Endothelial cell of umbilical vein (primary cell): ENCODE measurements around the gene PTPRU. TPM values are rescaled to one million over a fixed set of nuclear protein-coding genes. Genes with fewer than 3 reads are reported as not detected.
A peak's percentile ranks its signal among the peaks of the same experiment; 100 is the strongest.

ENCODE experiments used
- BruUV-seq: library from RNA; stranded (reverse); fragments of 400-500 nt; replicated peaks from 2 replicates; lab custom pipeline; 2021; lab: Mats Ljungman, UMichigan
- CTCF ChIA-PET: fragments of 300-600, 350-600 bp; sonication (Branson Sonifier 250); formaldehyde crosslinking; loops from one replicate; lab custom pipeline; 2021; ENCODE audit warnings: antibody characterized with exemption, inconsistent platforms; lab: Charles Lee
- POLR2A ChIA-PET: fragments of 300-600, 350-600 bp; sonication (Branson Sonifier 250); formaldehyde crosslinking; loops from one replicate; lab custom pipeline; 2021; ENCODE audit warnings: antibody characterized with exemption, inconsistent platforms; lab: Charles Lee
- DNase-seq: peaks from one replicate; pipeline ENCODE4 v3.0.0-alpha.2; 2011; ENCODE audit warnings: low read depth, low spot score
- FAIRE-seq: peaks from 2 replicates; lab custom pipeline; 2011; peaks lifted over from hg19 to GRCh38; lab: Jason Lieb, UNC
- H2AFZ ChIP-seq: 2 replicates; pipeline ENCODE4 v1.6.0; 2012; ENCODE audit warnings: low read depth, low read length, control low read depth, inconsistent platforms
- H3K27ac ChIP-seq: 2 replicates; pipeline ENCODE4 v1.5.1; 2011; ENCODE audit warnings: low read depth, mild to moderate bottlenecking, control low read depth, low read length, moderate library complexity; ENCODE audit not compliant: insufficient read depth
- H3K27me3 ChIP-seq, 2 experiments: 2 replicates each; pipeline versions ENCODE4 v1.6.0 to v1.6.1; 2011; ENCODE audit warnings: low read length in 2 of 2, mixed read lengths in 1 of 2; ENCODE audit not compliant: control insufficient read depth in 2 of 2, insufficient read depth in 2 of 2
- H3K36me3 ChIP-seq, 2 experiments: 2 replicates in 1 of 2; 3 replicates in 1 of 2; pipeline ENCODE4 v1.5.1; 2011; ENCODE audit warnings: low read length in 2 of 2, mild to moderate bottlenecking in 1 of 2, moderate library complexity in 1 of 2; ENCODE audit not compliant: control insufficient read depth in 2 of 2, insufficient read depth in 2 of 2; ENCODE audit errors: extremely low read depth in 1 of 2
- H3K4me1 ChIP-seq: 3 replicates; pipeline ENCODE4 v1.5.1; 2011; ENCODE audit warnings: mild to moderate bottlenecking, low read length; ENCODE audit not compliant: control insufficient read depth, insufficient read depth; ENCODE audit errors: extremely low read depth
- H3K4me2 ChIP-seq: 2 replicates; pipeline ENCODE4 v1.6.1; 2011; ENCODE audit warnings: low read length, control low read depth, mixed read lengths; ENCODE audit not compliant: insufficient read depth
- H3K4me3 ChIP-seq, 3 experiments: fragments of 200-600 bp in 1 of 3; sonication (generic), shearing (Covaris generic) in 1 of 3; replicated peaks in 1 of 3; 2 replicates each; pipeline ENCODE4 v1.5.1; 2011 to 2016; ENCODE audit warnings: control low read depth in 3 of 3, low read length in 3 of 3, mild to moderate bottlenecking in 2 of 3, inconsistent platforms in 1 of 3, low read depth in 1 of 3, moderate library complexity in 1 of 3; ENCODE audit not compliant: insufficient read depth in 1 of 3
- H3K79me2 ChIP-seq: 2 replicates; pipeline ENCODE4 v1.6.0; 2012; ENCODE audit warnings: low read length, inconsistent platforms; ENCODE audit not compliant: control insufficient read depth, insufficient read depth
- H3K9ac ChIP-seq: replicated peaks from 2 replicates; pipeline ENCODE3; 2011; ENCODE audit warnings: low read length, control low read depth; ENCODE audit not compliant: insufficient read depth; ENCODE audit errors: extremely low read depth
- H3K9me1 ChIP-seq: replicated peaks from 3 replicates; pipeline ENCODE4 v1.6.0; 2011; ENCODE audit warnings: mild to moderate bottlenecking, low read length; ENCODE audit not compliant: control insufficient read depth, insufficient read depth; ENCODE audit errors: extremely low read depth
- H3K9me3 ChIP-seq: replicated peaks from 2 replicates; pipeline ENCODE4 v1.5.1; 2012; ENCODE audit warnings: low read length, inconsistent platforms; ENCODE audit not compliant: control insufficient read depth, insufficient read depth
- H4K20me1 ChIP-seq: replicated peaks from 2 replicates; pipeline ENCODE3; 2011; ENCODE audit warnings: mild to moderate bottlenecking, low read length; ENCODE audit not compliant: control insufficient read depth, insufficient read depth; ENCODE audit errors: extremely low read depth
- FOS ChIP-seq: IDR thresholded peaks from 2 replicates; pipeline ENCODE4 v1.6.1; 2011; ENCODE audit warnings: mild to moderate bottlenecking, low read length, moderate library complexity, borderline replicate concordance; ENCODE audit not compliant: insufficient read depth
- JUN ChIP-seq: IDR thresholded peaks from 2 replicates; pipeline ENCODE4 v1.6.1; 2011; ENCODE audit warnings: borderline replicate concordance, low read depth; ENCODE audit not compliant: insufficient read length, insufficient read depth
- MAX ChIP-seq: IDR thresholded peaks from 2 replicates; pipeline ENCODE4 v1.6.1; 2011; ENCODE audit not compliant: insufficient read depth, insufficient read length
- MYC ChIP-seq: IDR thresholded peaks from one replicate; pipeline ENCODE4 v1.6.1; 2011; ENCODE audit warnings: mild to moderate bottlenecking, low read depth, low read length
- POLR2A ChIP-seq: IDR thresholded peaks from 2 replicates; pipeline ENCODE4 v1.6.1; 2012; ENCODE audit warnings: low read depth, mild to moderate bottlenecking, control low read depth, low read length
- POLR2AphosphoS5 ChIP-seq: IDR thresholded peaks from 2 replicates; pipeline ENCODE4 v1.6.1; 2012; ENCODE audit warnings: low read depth, mild to moderate bottlenecking, control low read depth, low read length, moderate library complexity; ENCODE audit not compliant: insufficient read depth
- dilution Hi-C: fragments of 300-500 bp; cut with MboI; formaldehyde crosslinking; loops from one replicate; pipeline ENCODE4 v1.15.0; 2019; ENCODE audit warnings: low sequenced_read_pairs; ENCODE audit not compliant: extremely low pct_ligation_motif_present
- intact Hi-C: fragments of 100-400 bp; cut with micrococcal nuclease; formaldehyde crosslinking; loops from one replicate; pipeline ENCODE4 v1.10.0; 2022
- polyA plus RNA-seq, 4 experiments: library from polyadenylated mRNA; depleted of rRNA in 3 of 4; stranded (reverse) in 3 of 4; unstranded in 1 of 4; fragments of >200 nt; gene quantifications; 2 replicates each; pipeline versions ENCODE4 v1.2.1 to v1.2.3, GENCODE V29; 2011 to 2012; ENCODE audit warnings: missing spikeins in 1 of 4
- total RNA-seq: library from RNA; stranded (reverse); gene quantifications from 2 replicates; pipeline ENCODE4 v1.2.3, GENCODE V29; 2021

The PTPRU gene
- total and polyA plus RNA-seq, 2 donors (not counting 3 experiments of a cell fraction or from before 2014, with no cell fraction given): 0.58 to 2.6 TPM

DNA sequence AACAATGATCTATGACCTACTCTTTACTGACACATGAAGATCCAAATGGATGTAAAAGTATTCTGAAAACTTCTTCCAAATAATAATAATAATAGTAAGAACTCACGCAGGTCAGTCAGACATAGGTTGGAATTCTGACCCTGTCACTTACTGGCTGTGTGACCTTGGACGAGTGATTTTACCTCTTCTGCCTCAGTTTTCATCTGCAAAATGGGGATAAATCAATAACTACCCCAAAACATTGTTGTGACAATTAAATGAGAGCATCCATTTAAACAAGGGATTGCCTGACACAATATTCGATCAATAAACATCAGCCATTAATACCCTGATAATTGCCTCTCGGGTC, 6.1 kb upstream of the PTPRU start:
- FAIRE-seq (no peak), DNase-seq (no peak)
- peak overlapping the region; percentile 82 for H2AFZ ChIP-seq
- H4K20me1 ChIP-seq: no peaks in the 10 kb centered on the region
- H3K36me3 ChIP-seq: no peaks in the 10 kb centered on the region
- POLR2A ChIA-PET: no interaction called here
- no peaks in the 10 kb centered on the region for H3K9me1 ChIP-seq
- intact Hi-C loops (no loop called here), dilution Hi-C loops (loop anchor here (25.0 kb wide), 1 partner anchor 857 kb away; no protein-coding TSS in a partner anchor)
- peak overlapping the region; percentile 81 to 87 (median 85) for H3K4me3 ChIP-seq
- CTCF ChIA-PET: interaction anchor here (1.1 to 1.7 kb wide), 2 partner anchors 27 to 48 kb away, joined by 3 read pairs; partner anchors contain the start of gene SRSF4
- peak overlapping the region; percentile 51 for H3K27ac ChIP-seq
- peak overlapping the region; percentile 93 for H3K4me2 ChIP-seq
- H3K9me3 ChIP-seq: no peaks in the 10 kb centered on the region
- H3K27me3 ChIP-seq: peaks cover 0 to 11% of the 10 kb centered on the region in 2 experiments
- peaks cover 15% of the 10 kb centered on the region for H3K79me2 ChIP-seq
- TF ChIP-seq FOS: no peak
- no peak for TF ChIP-seq JUN
- no TSS peak for BruUV-seq
- peaks cover 8% of the 10 kb centered on the region for H3K4me1 ChIP-seq
- H3K9ac ChIP-seq: peak overlapping the region; percentile 79

DNA sequence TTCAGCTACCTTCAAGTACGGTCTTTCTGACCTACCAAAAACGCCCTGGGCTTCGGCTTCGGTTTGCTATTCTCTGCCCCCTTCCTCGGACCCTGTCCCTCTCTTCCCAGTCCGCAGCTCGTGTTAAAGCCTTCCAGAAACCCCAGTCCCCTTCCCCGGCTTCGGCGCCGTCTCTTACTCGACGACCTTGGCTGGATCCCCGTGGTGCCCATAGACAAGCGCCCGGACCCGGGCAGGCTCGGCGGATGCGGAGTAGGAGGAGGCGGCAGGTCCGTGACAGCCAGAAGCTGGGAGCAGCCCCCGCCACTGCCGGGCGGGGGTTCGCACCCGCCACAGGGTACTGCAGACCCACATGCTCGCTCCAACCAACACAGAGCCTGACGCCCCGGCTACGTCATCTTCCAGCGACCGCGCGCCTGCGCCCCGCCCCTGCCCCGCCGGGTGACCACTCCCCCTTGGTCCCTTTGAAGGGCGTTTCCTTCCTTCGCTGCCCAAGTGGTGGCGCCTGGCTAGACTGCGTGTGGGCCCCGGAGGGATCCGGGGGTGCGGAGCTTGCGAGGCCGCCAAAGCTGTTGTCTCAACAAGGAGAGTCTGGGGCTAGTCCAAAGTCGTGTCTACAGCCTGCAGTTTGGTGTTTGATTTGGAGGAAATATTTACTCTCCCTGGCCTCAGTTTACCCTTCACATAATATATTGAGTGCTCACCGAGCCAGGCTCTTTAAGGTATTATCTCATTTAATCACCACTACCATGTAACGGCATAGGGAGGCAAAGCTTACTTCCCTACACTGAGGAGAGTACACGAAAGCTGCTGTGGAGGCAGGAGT, 5.6 kb upstream of the PTPRU start, which contains the start of gene MECR:
TSS of gene MECR (minus strand) at position 382 of the 826 bp plus-strand sequence. CDS start at position 354, 28 bp downstream.
- BruUV-seq: TSS peak; percentile 83
- H3K4me1 ChIP-seq: peaks cover 8% of the 10 kb centered on the region
- H3K36me3 ChIP-seq: no peaks in the 10 kb centered on the region
- H3K27me3 ChIP-seq: peaks cover 2 to 11% of the 10 kb centered on the region in 2 experiments
- dilution Hi-C loops: loop anchor here (25.0 kb wide), 1 partner anchor 857 kb away; no protein-coding TSS in a partner anchor
- peaks cover 15% of the 10 kb centered on the region for H3K79me2 ChIP-seq
- intact Hi-C loops: no loop called here
- H2AFZ ChIP-seq: peak within 1 kb of the TSS; percentile 89
- FAIRE-seq: peak; percentile 96
- H3K9me1 ChIP-seq: no peaks in the 10 kb centered on the region
- peak; percentile 94 for DNase-seq
- TF ChIP-seq POLR2A (peak; percentile 92), MAX (peak; percentile 62), POLR2AphosphoS5 (peak; percentile 93), FOS (no peak), MYC (peak; percentile 49)
- peak within 1 kb of the TSS; percentile 79 for H3K9ac ChIP-seq
- H3K4me2 ChIP-seq: peak within 1 kb of the TSS; percentile 93
- H3K27ac ChIP-seq: peak within 1 kb of the TSS; percentile 51
- ChIA-PET CTCF (interaction anchor here (0.8 to 1.7 kb wide), 3 partner anchors 28 to 354 kb away, joined by 3 read pairs; partner anchors contain the start of gene SRSF4), POLR2A (no interaction called here)
- H3K4me3 ChIP-seq: peak within 1 kb of the TSS; percentile 81 to 87 (median 85)
- no peaks in the 10 kb centered on the region for H4K20me1 ChIP-seq
- H3K9me3 ChIP-seq: no peaks in the 10 kb centered on the region
